Nephron progenitor cell (in vitro differentiated cells): Measurements from ENCODE around the gene RNF213.

ENCODE experiments used
- DNase-seq: peaks from one replicate; pipeline ENCODE4 v3.0.0; 2021
- H3K27ac Mint-ChIP-seq: 2 replicates; pipeline ENCODE4 v1.8.0; 2021; ENCODE audit warnings: mild to moderate bottlenecking, moderate library complexity, mixed read lengths
- H3K27me3 Mint-ChIP-seq: 2 replicates; pipeline ENCODE4 v1.8.0; 2021; ENCODE audit warnings: mild to moderate bottlenecking, low read depth, mixed read lengths; ENCODE audit not compliant: poor library complexity
- H3K36me3 Mint-ChIP-seq: 2 replicates; pipeline ENCODE4 v1.8.0; 2021; ENCODE audit warnings: low read depth, mixed read lengths
- H3K4me1 Mint-ChIP-seq: 2 replicates; pipeline ENCODE4 v1.8.0; 2021; ENCODE audit warnings: mixed read lengths
- H3K4me3 Mint-ChIP-seq: 2 replicates; pipeline ENCODE4 v1.8.0; 2021; ENCODE audit warnings: mild to moderate bottlenecking, moderate library complexity, mixed read lengths
- H3K9me3 Mint-ChIP-seq: 2 replicates; pipeline ENCODE4 v1.8.0; 2021; ENCODE audit warnings: mild to moderate bottlenecking, moderate library complexity, mixed read lengths
- CTCF ChIP-seq: fragments of 200-600 bp; sonication (generic); IDR thresholded peaks from 2 replicates; pipeline ENCODE4 v1.5.0; 2021; ENCODE audit warnings: antibody characterized with exemption

The RNF213 gene

GRCh38 chr17:80353718-80354275 lies 93.1 kb downstream of the RNF213 start:
- H3K27me3 Mint-ChIP-seq = no peaks in the 10 kb centered on the region
- H3K36me3 Mint-ChIP-seq = peaks cover 42% of the 10 kb centered on the region
- no peak overlapping the region for H3K27ac Mint-ChIP-seq

GRCh38 chr17:80354336-80354735 lies 93.7 kb downstream of the RNF213 start:
- no peak for TF ChIP-seq CTCF
- H3K9me3 Mint-ChIP-seq = no peaks in the 10 kb centered on the region
- H3K27ac Mint-ChIP-seq = no peak overlapping the region
- no peak for DNase-seq
- H3K36me3 Mint-ChIP-seq = peaks cover 46% of the 10 kb centered on the region
- H3K4me1 Mint-ChIP-seq = peaks cover 17% of the 10 kb centered on the region
- no peaks in the 10 kb centered on the region for H3K27me3 Mint-ChIP-seq
- H3K4me3 Mint-ChIP-seq = no peak overlapping the region

More at GRCh38 chr17:80353718-80354275, 93.1 kb downstream of the RNF213 start:
- no peak for DNase-seq
- no peak overlapping the region for H3K4me3 Mint-ChIP-seq
- H3K4me1 Mint-ChIP-seq = peaks cover 23% of the 10 kb centered on the region
- no peaks in the 10 kb centered on the region for H3K9me3 Mint-ChIP-seq
- TF ChIP-seq CTCF = no peak

GRCh38 chr17:80356231-80356856 lies 95.7 kb downstream of the RNF213 start:
- Mint-ChIP-seq H3K27ac (no peak overlapping the region), H3K9me3 (no peaks in the 10 kb centered on the region), H3K27me3 (no peaks in the 10 kb centered on the region), H3K4me1 (no peaks in the 10 kb centered on the region), H3K36me3 (peaks cover 56% of the 10 kb centered on the region), H3K4me3 (no peak overlapping the region)
- DNase-seq = no peak
- TF ChIP-seq CTCF = no peak

GRCh38 chr17:80358131-80358530 lies 97.5 kb downstream of the RNF213 start:
- DNase-seq = no peak
- H3K36me3 Mint-ChIP-seq = peaks cover 50% of the 10 kb centered on the region
- H3K27me3 Mint-ChIP-seq = no peaks in the 10 kb centered on the region

GRCh38 chr17:80358861-80359260 lies 98.2 kb downstream of the RNF213 start:
- peaks cover 46% of the 10 kb centered on the region for H3K36me3 Mint-ChIP-seq
- DNase-seq = no peak
- H3K27ac Mint-ChIP-seq = no peak overlapping the region
- H3K27me3 Mint-ChIP-seq = no peaks in the 10 kb centered on the region
- no peaks in the 10 kb centered on the region for H3K9me3 Mint-ChIP-seq
- TF ChIP-seq CTCF = no peak
- H3K4me1 Mint-ChIP-seq = no peaks in the 10 kb centered on the region
- H3K4me3 Mint-ChIP-seq = no peak overlapping the region

More at GRCh38 chr17:80358131-80358530, 97.5 kb downstream of the RNF213 start:
- no peaks in the 10 kb centered on the region for H3K9me3 Mint-ChIP-seq
- no peaks in the 10 kb centered on the region for H3K4me1 Mint-ChIP-seq
- TF ChIP-seq CTCF = no peak
- no peak overlapping the region for H3K4me3 Mint-ChIP-seq
- no peak overlapping the region for H3K27ac Mint-ChIP-seq
